Peyer's patch (tissue), 4 donors: Measurements from ENCODE around the gene MAP7D3. TPM values are rescaled to one million over a fixed set of nuclear protein-coding genes. Genes with fewer than 3 reads are reported as not detected.

Source experiments
- DNase-seq, 3 donors: peaks; one replicate each; pipeline ENCODE4 v3.0.0-alpha.2; 2017 to 2019
- H3K27ac ChIP-seq, 4 donors: fragments of 200-600 bp; sonication (generic); one replicate each; pipeline ENCODE4 v1.5.1; 2016 to 2019
- H3K27me3 ChIP-seq, 2 donors: fragments of 200-600 bp; sonication (generic); one replicate each; pipeline ENCODE4 v1.5.1; 2019
- H3K36me3 ChIP-seq, 3 donors: fragments of 200-600 bp; sonication (generic); one replicate each; pipeline ENCODE4 v1.5.1; 2016 to 2019
- H3K4me1 ChIP-seq, 4 donors: fragments of 200-600 bp; sonication (generic); one replicate each; pipeline ENCODE4 v1.5.1; 2016 to 2019
- H3K4me3 ChIP-seq, 4 donors: fragments of 200-600 bp; sonication (generic); 1 replicate in 3 of 4; 2 replicates in 1 of 4; pipeline ENCODE4 v1.5.1; 2016 to 2019; ENCODE audit warnings: mild to moderate bottlenecking in 1 of 4
- H3K9me3 ChIP-seq, 4 donors: fragments of 200-600 bp; sonication (generic); one replicate each; pipeline ENCODE4 v1.5.1; 2016 to 2019; ENCODE audit warnings: mild to moderate bottlenecking in 1 of 4
- POLR2A ChIP-seq, 2 donors: fragments of 450-650 bp; IDR thresholded peaks; one replicate each; pipeline ENCODE4 v1.5.1; 2017; ENCODE audit warnings: antibody characterized with exemption in 2 of 2, mild to moderate bottlenecking in 2 of 2, moderate library complexity in 2 of 2
- total RNA-seq, 4 donors: library from RNA; depleted of rRNA; stranded (reverse); fragments of >200 nt; gene quantifications; one replicate each; pipeline ENCODE4 v1.1.0, GENCODE V29; 2016
- TF ChIP-seq, protein P1 (sequence below), 6 experiments: fragments of 450-650 bp in 4 of 6; fragments of 200-600 bp in 2 of 6; sonication (generic) in 1 of 6; IDR thresholded peaks; one replicate each; pipeline ENCODE4 v1.5.1; 2017 to 2019; ENCODE audit warnings: antibody characterized with exemption in 6 of 6, mild to moderate bottlenecking in 3 of 6, moderate library complexity in 1 of 6

The MAP7D3 gene
- total RNA-seq, 4 donors from 2014 or later: 1.6 to 18.2 (median 4.7) TPM

- TF ChIP-seq POLR2A (IDR thresholded peaks at IDR 0.05): no peak
- TF ChIP-seq, protein P1, sequence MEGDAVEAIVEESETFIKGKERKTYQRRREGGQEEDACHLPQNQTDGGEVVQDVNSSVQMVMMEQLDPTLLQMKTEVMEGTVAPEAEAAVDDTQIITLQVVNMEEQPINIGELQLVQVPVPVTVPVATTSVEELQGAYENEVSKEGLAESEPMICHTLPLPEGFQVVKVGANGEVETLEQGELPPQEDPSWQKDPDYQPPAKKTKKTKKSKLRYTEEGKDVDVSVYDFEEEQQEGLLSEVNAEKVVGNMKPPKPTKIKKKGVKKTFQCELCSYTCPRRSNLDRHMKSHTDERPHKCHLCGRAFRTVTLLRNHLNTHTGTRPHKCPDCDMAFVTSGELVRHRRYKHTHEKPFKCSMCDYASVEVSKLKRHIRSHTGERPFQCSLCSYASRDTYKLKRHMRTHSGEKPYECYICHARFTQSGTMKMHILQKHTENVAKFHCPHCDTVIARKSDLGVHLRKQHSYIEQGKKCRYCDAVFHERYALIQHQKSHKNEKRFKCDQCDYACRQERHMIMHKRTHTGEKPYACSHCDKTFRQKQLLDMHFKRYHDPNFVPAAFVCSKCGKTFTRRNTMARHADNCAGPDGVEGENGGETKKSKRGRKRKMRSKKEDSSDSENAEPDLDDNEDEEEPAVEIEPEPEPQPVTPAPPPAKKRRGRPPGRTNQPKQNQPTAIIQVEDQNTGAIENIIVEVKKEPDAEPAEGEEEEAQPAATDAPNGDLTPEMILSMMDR (IDR thresholded peaks at IDR 0.05): no peak
- no peaks in the 10 kb centered on the region for H3K27me3 ChIP-seq
- no peaks in the 10 kb centered on the region for H3K9me3 ChIP-seq
- H3K36me3 ChIP-seq: peaks cover 0 to 4% (median 0%) of the 10 kb centered on the region in 3 donors
- H3K4me3 ChIP-seq: peak overlapping the region in 1 of 4 donors; percentile 34
- peak overlapping the region in 3 of 4 donors; percentile 43 to 75 (median 58) for H3K27ac ChIP-seq
- H3K4me1 ChIP-seq: peaks cover 0 to 12% (median 0%) of the 10 kb centered on the region in 4 donors
- DNase-seq: no peak
Measured at GRCh38 chrX:136205882-136206380, 45.3 kb downstream of the MAP7D3 start.

GRCh38 chrX:136204571-136204970 lies 46.6 kb downstream of the MAP7D3 start:
- H3K36me3 ChIP-seq: peaks cover 0 to 4% (median 0%) of the 10 kb centered on the region in 3 donors
- H3K4me1 ChIP-seq: peaks cover 0 to 12% (median 0%) of the 10 kb centered on the region in 4 donors
- H3K4me3 ChIP-seq: peak overlapping the region in 1 of 4 donors; percentile 34
- peak overlapping the region; percentile 0 to 75 (median 56) for H3K27ac ChIP-seq
- no peaks in the 10 kb centered on the region for H3K27me3 ChIP-seq
- no peaks in the 10 kb centered on the region for H3K9me3 ChIP-seq
- DNase-seq: peak in 1 of 3 donors; percentile 70
- TF ChIP-seq POLR2A (IDR thresholded peaks at IDR 0.05): no peak
- TF ChIP-seq, protein P1 (IDR thresholded peaks at IDR 0.05): no peak

- Histone ChIP-seq H3K4me3 (no peak overlapping the region), H3K4me1 (peaks cover 0 to 12% (median 0%) of the 10 kb centered on the region in 4 donors), H3K27me3 (no peaks in the 10 kb centered on the region), H3K36me3 (peaks cover 0 to 4% (median 0%) of the 10 kb centered on the region in 3 donors), H3K27ac (peak overlapping the region in 3 of 4 donors; percentile 43 to 75 (median 69)), H3K9me3 (no peaks in the 10 kb centered on the region)
- TF ChIP-seq, protein P1 (IDR thresholded peaks at IDR 0.05): no peak
- no peak for TF ChIP-seq POLR2A (IDR thresholded peaks at IDR 0.05)
- DNase-seq: no peak
Measured at GRCh38 chrX:136203951-136204350, 47.2 kb downstream of the MAP7D3 start.

- H3K27ac ChIP-seq: peak overlapping the region in 2 of 4 donors; percentile 69 to 75
- H3K4me1 ChIP-seq: peaks cover 0 to 12% (median 0%) of the 10 kb centered on the region in 4 donors
- no peak for DNase-seq
- H3K9me3 ChIP-seq: no peaks in the 10 kb centered on the region
- H3K36me3 ChIP-seq: peaks cover 0 to 4% (median 0%) of the 10 kb centered on the region in 3 donors
- TF ChIP-seq, protein P1 (IDR thresholded peaks at IDR 0.05): no peak
- TF ChIP-seq POLR2A (IDR thresholded peaks at IDR 0.05): no peak
- no peaks in the 10 kb centered on the region for H3K27me3 ChIP-seq
- no peak overlapping the region for H3K4me3 ChIP-seq
Measured at GRCh38 chrX:136203438-136203837, 47.8 kb downstream of the MAP7D3 start.

DNA sequence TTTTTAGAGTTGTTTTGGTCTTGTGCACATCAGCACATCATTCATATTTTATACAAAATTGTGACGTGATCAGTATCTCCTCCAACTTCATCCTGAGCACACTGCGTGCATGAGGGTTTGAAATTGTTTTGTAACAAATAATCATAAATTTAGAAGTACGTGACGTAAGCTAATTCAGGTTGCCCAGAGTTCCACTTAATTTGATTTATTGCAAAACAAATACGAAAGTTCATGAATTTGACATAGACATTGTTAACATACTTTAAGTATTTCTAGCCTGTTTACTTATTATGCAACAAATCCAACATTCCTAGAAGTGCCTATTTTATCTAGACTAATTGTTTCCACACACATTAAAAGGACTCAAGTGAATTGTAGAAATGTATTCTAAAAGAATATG lies 48.3 kb downstream of the MAP7D3 start:
- TF ChIP-seq, protein P1 (IDR thresholded peaks at IDR 0.05): no peak
- no peak for TF ChIP-seq POLR2A (IDR thresholded peaks at IDR 0.05)
- peaks cover 0 to 4% (median 0%) of the 10 kb centered on the region in 3 donors for H3K36me3 ChIP-seq
- no peak for DNase-seq
- no peaks in the 10 kb centered on the region for H3K27me3 ChIP-seq
- H3K4me3 ChIP-seq: no peak overlapping the region
- H3K9me3 ChIP-seq: no peaks in the 10 kb centered on the region
- peak overlapping the region in 2 of 4 donors; percentile 69 to 75 for H3K27ac ChIP-seq
- H3K4me1 ChIP-seq: peaks cover 0 to 12% (median 0%) of the 10 kb centered on the region in 4 donors
